Caki2 (cell line): Measurements from ENCODE around the gene CCRL2. TPM values are rescaled to one million over a fixed set of nuclear protein-coding genes. Genes with fewer than 3 reads are reported as not detected.
"Not testable (repeated sequence)": the region's sequence is repeated elsewhere in the genome, so short reads cannot be mapped to it uniquely, and the experiment has no call there.

Source experiments
- DNase-seq: peaks from one replicate; pipeline ENCODE4 v3.0.0-alpha.2; 2015; ENCODE audit warnings: low read depth
- in situ Hi-C: cut with HindIII; loops from 2 replicates; pipeline ENCODE4 v1.10.0; 2016; ENCODE audit warnings: low sequenced_read_pairs, low pct_unique_long_range_greater_than_20kb, mixed read lengths
- total RNA-seq: library from RNA; depleted of rRNA; stranded (reverse); fragments of >200 nt; shearing (Covaris generic); gene quantifications from 2 replicates; pipeline ENCODE4 v1.2.3, GENCODE V29; 2014; ENCODE audit warnings: low replicate concordance

The CCRL2 gene
- total RNA-seq, 1 experiment from 2014 or later = not detected

GRCh38 chr3:46375218-46375617, 31.8 kb upstream of the CCRL2 start:
- DNase-seq = no peak
- in situ Hi-C loops = no loop called here

- in situ Hi-C loops = no loop called here
These were observed 31.2 kb upstream of the CCRL2 start for GRCh38 chr3:46375814-46376213.

GRCh38 chr3:46378426-46378942, 28.6 kb upstream of the CCRL2 start:
- in situ Hi-C loops = no loop called here
- DNase-seq = peak; percentile 26

More at GRCh38 chr3:46375814-46376213, 31.2 kb upstream of the CCRL2 start:
- DNase-seq = no peak

- in situ Hi-C loops = no loop called here
- no peak for DNase-seq
These were observed 26.4 kb upstream of the CCRL2 start for GRCh38 chr3:46380471-46381221.

- in situ Hi-C loops = no loop called here
- DNase-seq = no peak
These were observed 25.4 kb upstream of the CCRL2 start for GRCh38 chr3:46381625-46382024.

- in situ Hi-C loops = no loop called here
These were observed 23.7 kb upstream of the CCRL2 start for GRCh38 chr3:46383211-46383950.

GRCh38 chr3:46383951-46384330, 23.1 kb upstream of the CCRL2 start:
- DNase-seq = no peak
- in situ Hi-C loops = no loop called here

More at GRCh38 chr3:46383211-46383950, 23.7 kb upstream of the CCRL2 start:
- DNase-seq = no peak

GRCh38 chr3:46386205-46386604, 20.9 kb upstream of the CCRL2 start:
- peak; percentile 43 for DNase-seq
- in situ Hi-C loops = no loop called here

- DNase-seq, in situ Hi-C loops: not testable (repeated sequence)
These were observed 18.2 kb upstream of the CCRL2 start for GRCh38 chr3:46388847-46389246.

- in situ Hi-C loops = no loop called here
- DNase-seq = no peak
These were observed 17.8 kb upstream of the CCRL2 start for GRCh38 chr3:46389306-46389705.

GRCh38 chr3:46391526-46391925, 15.5 kb upstream of the CCRL2 start:
- DNase-seq, in situ Hi-C loops: not testable (repeated sequence)

GRCh38 chr3:46393011-46393410, 14.0 kb upstream of the CCRL2 start:
- DNase-seq = no peak
- in situ Hi-C loops = no loop called here

- no peak for DNase-seq
- in situ Hi-C loops = no loop called here
These were observed 13.3 kb upstream of the CCRL2 start for GRCh38 chr3:46393554-46394434.

- in situ Hi-C loops = no loop called here
- DNase-seq = no peak
These were observed 11.8 kb upstream of the CCRL2 start for GRCh38 chr3:46395210-46395661.

- no peak for DNase-seq
- in situ Hi-C loops = no loop called here
These were observed 11.1 kb upstream of the CCRL2 start for GRCh38 chr3:46395766-46396530.

- no peak for DNase-seq
- in situ Hi-C loops = no loop called here
These were observed 9.9 kb upstream of the CCRL2 start for GRCh38 chr3:46397111-46397510.

GRCh38 chr3:46398186-46398955, 8.7 kb upstream of the CCRL2 start:
- DNase-seq = no peak
- in situ Hi-C loops = no loop called here
